Mesothelial cell of epicardium (in vitro differentiated cells): ENCODE data around the gene URB1. TPM values are rescaled to one million over a fixed set of nuclear protein-coding genes. Genes with fewer than 3 reads are reported as not detected.

Experiments used
- DNase-seq, 2 experiments: peaks; one replicate each; pipeline ENCODE4 v3.0.0; 2021; ENCODE audit warnings: low spot score in 2 of 2; ENCODE audit not compliant: unreplicated experiment in 2 of 2
- H3K27ac Mint-ChIP-seq: 2 replicates; pipeline ENCODE4 v1.8.0; 2021; ENCODE audit warnings: mixed read lengths
- H3K27me3 Mint-ChIP-seq: 2 replicates; pipeline ENCODE4 v1.8.0; 2021; ENCODE audit warnings: low read depth, mixed read lengths
- H3K36me3 Mint-ChIP-seq: 2 replicates; pipeline ENCODE4 v1.8.0; 2021; ENCODE audit warnings: mixed read lengths
- H3K4me1 Mint-ChIP-seq: 2 replicates; pipeline ENCODE4 v1.8.0; 2021; ENCODE audit warnings: mixed read lengths
- H3K4me3 Mint-ChIP-seq: 2 replicates; pipeline ENCODE4 v1.8.0; 2021; ENCODE audit warnings: mild to moderate bottlenecking, moderate library complexity, mixed read lengths
- H3K9me3 Mint-ChIP-seq: 2 replicates; pipeline ENCODE4 v1.8.0; 2021; ENCODE audit warnings: mixed read lengths
- CTCF ChIP-seq: fragments of 200-600 bp; sonication (generic); IDR thresholded peaks from one replicate; pipeline ENCODE4 v1.5.0; 2021; ENCODE audit warnings: antibody characterized with exemption; ENCODE audit not compliant: unreplicated experiment
- total RNA-seq: library from RNA; stranded (reverse); gene quantifications from 3 replicates; pipeline ENCODE4 v1.2.1, GENCODE V29; 2021

The URB1 gene
- total RNA-seq, 1 donor from 2014 or later = 21.8 TPM

- Mint-ChIP-seq H3K4me1 (no peaks in the 10 kb centered on the region), H3K27ac (no peak overlapping the region), H3K36me3 (peaks cover 21% of the 10 kb centered on the region), H3K27me3 (no peaks in the 10 kb centered on the region), H3K9me3 (no peaks in the 10 kb centered on the region), H3K4me3 (no peak overlapping the region)
- TF ChIP-seq CTCF = no peak
- DNase-seq = no peak
Measured at GRCh38 chr21:32304998-32305397, 87.8 kb downstream of the URB1 start.

DNA sequence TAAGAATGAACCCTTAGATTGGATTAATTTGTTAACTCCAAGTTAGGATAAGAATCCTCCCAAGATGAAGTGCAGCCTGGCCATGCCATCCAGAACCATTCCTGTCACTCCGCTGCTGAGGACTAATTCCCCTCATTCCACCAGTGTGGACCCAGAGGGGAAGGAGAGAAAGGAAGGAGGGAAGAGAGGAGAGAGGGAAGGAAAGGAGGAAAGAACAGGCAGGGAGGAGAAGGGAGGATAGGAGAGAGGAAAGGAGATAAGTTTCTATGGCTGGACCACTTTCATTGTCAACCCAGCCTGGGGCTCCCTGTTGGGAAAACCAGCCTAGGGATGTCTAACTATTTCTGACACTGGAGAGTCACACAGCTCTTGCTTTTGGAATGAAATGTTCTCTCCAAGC, 89.4 kb downstream of the URB1 start:
- no peak for TF ChIP-seq CTCF
- Mint-ChIP-seq H3K9me3 (no peaks in the 10 kb centered on the region), H3K4me3 (no peak overlapping the region), H3K27me3 (no peaks in the 10 kb centered on the region), H3K36me3 (peaks cover 24% of the 10 kb centered on the region), H3K4me1 (no peaks in the 10 kb centered on the region), H3K27ac (no peak overlapping the region)
- no peak for DNase-seq

DNA sequence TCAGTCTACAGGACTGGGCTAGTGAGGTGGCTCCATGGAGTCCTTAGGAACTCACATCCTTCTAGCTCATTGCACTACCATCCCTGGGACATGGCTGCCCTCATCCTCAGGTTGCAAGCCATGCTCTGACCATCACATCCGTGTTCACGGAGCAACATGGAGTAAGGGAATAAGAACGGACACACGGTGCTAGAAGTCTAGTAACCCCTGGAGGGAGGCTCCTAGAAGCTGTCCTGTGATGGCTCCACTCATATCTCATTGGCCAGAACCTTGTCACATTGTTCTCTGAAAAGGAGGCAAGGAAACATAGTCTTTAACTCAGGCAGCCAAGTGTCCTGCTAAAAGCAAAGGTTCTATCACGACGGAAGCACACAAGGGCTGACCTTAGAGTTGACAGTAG, 90.3 kb downstream of the URB1 start:
- no peak for TF ChIP-seq CTCF
- DNase-seq = no peak
- no peak overlapping the region for H3K4me3 Mint-ChIP-seq

DNA sequence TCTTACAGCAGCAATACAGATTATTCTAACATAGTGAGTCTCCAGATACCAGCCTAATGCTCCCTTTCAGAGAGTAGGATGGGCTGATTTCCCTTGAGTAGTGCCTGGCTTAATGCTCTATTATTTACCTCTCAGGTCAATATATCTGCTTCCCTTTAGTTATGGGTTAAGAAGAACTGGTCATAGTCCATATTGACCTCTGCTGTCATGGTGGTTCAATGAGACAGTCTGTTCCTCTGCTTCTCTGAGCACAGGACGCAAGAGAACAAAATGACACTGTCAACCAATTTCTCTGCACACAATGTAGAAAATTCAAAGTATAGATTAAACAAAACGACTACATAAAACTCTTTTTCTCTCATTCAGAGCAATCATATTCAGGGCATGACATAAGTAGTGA, 91.2 kb downstream of the URB1 start:
- H3K27me3 Mint-ChIP-seq = no peaks in the 10 kb centered on the region
- no peak for TF ChIP-seq CTCF
- H3K27ac Mint-ChIP-seq = no peak overlapping the region
- H3K4me1 Mint-ChIP-seq = no peaks in the 10 kb centered on the region
- DNase-seq = no peak
- H3K4me3 Mint-ChIP-seq = no peak overlapping the region
- peaks cover 18% of the 10 kb centered on the region for H3K36me3 Mint-ChIP-seq
- no peaks in the 10 kb centered on the region for H3K9me3 Mint-ChIP-seq

More for the DNA sequence above, 90.3 kb downstream of the URB1 start:
- Mint-ChIP-seq H3K27ac (no peak overlapping the region), H3K9me3 (no peaks in the 10 kb centered on the region), H3K4me1 (no peaks in the 10 kb centered on the region), H3K36me3 (peaks cover 22% of the 10 kb centered on the region), H3K27me3 (no peaks in the 10 kb centered on the region)

GRCh38 chr21:32300117-32300681, 92.6 kb downstream of the URB1 start:
- Mint-ChIP-seq H3K27me3 (no peaks in the 10 kb centered on the region), H3K4me1 (no peaks in the 10 kb centered on the region), H3K36me3 (peaks cover 18% of the 10 kb centered on the region), H3K27ac (no peak overlapping the region), H3K9me3 (no peaks in the 10 kb centered on the region), H3K4me3 (no peak overlapping the region)
- DNase-seq = no peak
- no peak for TF ChIP-seq CTCF

DNA sequence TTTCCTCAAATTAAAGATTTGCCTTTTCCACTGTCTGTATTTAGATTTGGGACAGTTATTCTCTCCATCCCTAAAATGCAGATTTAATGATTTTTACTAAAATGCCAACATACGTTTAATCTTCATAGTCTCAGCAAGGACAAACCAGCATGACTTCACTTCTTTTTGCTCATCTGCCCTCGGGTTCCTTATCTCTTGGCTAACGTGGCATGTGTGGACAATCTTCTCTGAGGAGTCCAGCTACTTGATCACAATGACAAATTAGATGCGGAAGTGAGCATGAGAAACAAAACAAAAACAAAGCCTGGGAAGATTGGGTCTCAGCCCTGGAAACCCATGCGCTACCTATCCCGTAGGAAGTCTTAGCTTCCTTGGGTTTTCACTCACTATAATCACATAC, 93.1 kb downstream of the URB1 start:
- Mint-ChIP-seq H3K27ac (no peak overlapping the region), H3K36me3 (peaks cover 18% of the 10 kb centered on the region), H3K4me1 (no peaks in the 10 kb centered on the region), H3K9me3 (no peaks in the 10 kb centered on the region), H3K4me3 (no peak overlapping the region), H3K27me3 (no peaks in the 10 kb centered on the region)
- DNase-seq = no peak
- TF ChIP-seq CTCF = no peak
